ENCODE measurements around the gene TNNT2.

Gene TNNT2

GRCh38 chr1:201377611-201378092 is at the start of gene TNNT2:
TSS of gene TNNT2 (minus strand) at chr1:201377680. CDS start at chr1:201373254, 4,426 bp downstream.
- no peak for DNase-seq (ENCODE audit: low spot score in 2 of 2)
- Histone ChIP-seq H3K4me1 (no peaks in the 10 kb centered on the region; the same call in 1 of the 2 replicates), H3K36me3 (replicated peaks) (no peaks in the 10 kb centered on the region), H3K4me3 (no peak within 1 kb of the TSS), H3K27me3 (ENCODE audit: low read depth) (peaks cover 14% of the 10 kb centered on the region; the same call in 1 of the 2 replicates), H3K9me3 (no peaks in the 10 kb centered on the region)
- in situ Hi-C loops (cut with MboI; ENCODE audit: low sequenced_read_pairs), result no loop called here

GRCh38 chr1:201426479-201427310 is 49.2 kb upstream of the TNNT2 start:
- H3K27me3 ChIP-seq (ENCODE audit: low read depth), result no peaks in the 10 kb centered on the region
- DNase-seq (ENCODE audit: low spot score in 2 of 2), result no peak
- in situ Hi-C loops (cut with MboI; ENCODE audit: low sequenced_read_pairs), result no loop called here
- H3K4me1 ChIP-seq, result no peaks in the 10 kb centered on the region
- H3K4me3 ChIP-seq, result no peak overlapping the region
- H3K9me3 ChIP-seq, result no peaks in the 10 kb centered on the region
- no peaks in the 10 kb centered on the region for H3K36me3 ChIP-seq (replicated peaks)

GRCh38 chr1:201424146-201424545 is 46.7 kb upstream of the TNNT2 start:
- in situ Hi-C loops (cut with MboI; ENCODE audit: low sequenced_read_pairs), result no loop called here
- no peaks in the 10 kb centered on the region for H3K9me3 ChIP-seq
- no peaks in the 10 kb centered on the region for H3K4me1 ChIP-seq
- H3K36me3 ChIP-seq (replicated peaks), result no peaks in the 10 kb centered on the region
- no peak overlapping the region for H3K4me3 ChIP-seq
- no peak for DNase-seq (ENCODE audit: low spot score in 2 of 2)
- no peaks in the 10 kb centered on the region for H3K27me3 ChIP-seq (ENCODE audit: low read depth)

GRCh38 chr1:201423655-201424054 is 46.2 kb upstream of the TNNT2 start:
- in situ Hi-C loops (cut with MboI; ENCODE audit: low sequenced_read_pairs), result no loop called here

GRCh38 chr1:201422436-201423030 is 45.1 kb upstream of the TNNT2 start:
- H3K9me3 ChIP-seq, result no peaks in the 10 kb centered on the region
- DNase-seq (ENCODE audit: low spot score in 2 of 2), result no peak
- no peaks in the 10 kb centered on the region for H3K36me3 ChIP-seq (replicated peaks)
- in situ Hi-C loops (cut with MboI; ENCODE audit: low sequenced_read_pairs), result no loop called here
- H3K4me1 ChIP-seq, result no peaks in the 10 kb centered on the region
- H3K27me3 ChIP-seq (ENCODE audit: low read depth), result no peaks in the 10 kb centered on the region
- H3K4me3 ChIP-seq, result no peak overlapping the region

More at GRCh38 chr1:201423655-201424054, 46.2 kb upstream of the TNNT2 start:
- H3K4me3 ChIP-seq, result no peak overlapping the region
- H3K4me1 ChIP-seq, result no peaks in the 10 kb centered on the region
- no peaks in the 10 kb centered on the region for H3K27me3 ChIP-seq (ENCODE audit: low read depth)
- no peaks in the 10 kb centered on the region for H3K36me3 ChIP-seq (replicated peaks)
- no peak for DNase-seq (ENCODE audit: low spot score in 2 of 2)
- H3K9me3 ChIP-seq, result no peaks in the 10 kb centered on the region

- Histone ChIP-seq H3K9me3 (no peaks in the 10 kb centered on the region), H3K36me3 (replicated peaks) (no peaks in the 10 kb centered on the region), H3K27me3 (ENCODE audit: low read depth) (no peaks in the 10 kb centered on the region), H3K4me3 (no peak overlapping the region), H3K4me1 (no peaks in the 10 kb centered on the region)
- in situ Hi-C loops (cut with MboI; ENCODE audit: low sequenced_read_pairs), result no loop called here
- DNase-seq (ENCODE audit: low spot score in 2 of 2), result no peak
Observed at GRCh38 chr1:201422026-201422425, 44.5 kb upstream of the TNNT2 start.

- Histone ChIP-seq H3K27me3 (ENCODE audit: low read depth) (peaks cover 7% of the 10 kb centered on the region; the same call in 1 of the 2 replicates), H3K4me3 (no peak overlapping the region), H3K9me3 (no peaks in the 10 kb centered on the region), H3K4me1 (no peaks in the 10 kb centered on the region), H3K36me3 (replicated peaks) (no peaks in the 10 kb centered on the region)
- no peak for DNase-seq (ENCODE audit: low spot score in 2 of 2)
- in situ Hi-C loops (cut with MboI; ENCODE audit: low sequenced_read_pairs), result no loop called here
Observed at GRCh38 chr1:201421041-201421440, 43.6 kb upstream of the TNNT2 start.

GRCh38 chr1:201420608-201421002 is 43.1 kb upstream of the TNNT2 start:
- Histone ChIP-seq H3K9me3 (no peaks in the 10 kb centered on the region), H3K27me3 (ENCODE audit: low read depth) (peaks cover 7% of the 10 kb centered on the region; the same call in 1 of the 2 replicates), H3K36me3 (replicated peaks) (no peaks in the 10 kb centered on the region), H3K4me3 (no peak overlapping the region), H3K4me1 (no peaks in the 10 kb centered on the region)
- in situ Hi-C loops (cut with MboI; ENCODE audit: low sequenced_read_pairs), result no loop called here
- no peak for DNase-seq (ENCODE audit: low spot score in 2 of 2)

- no peaks in the 10 kb centered on the region for H3K36me3 ChIP-seq (replicated peaks)
- no peak overlapping the region for H3K4me3 ChIP-seq
- H3K27me3 ChIP-seq (ENCODE audit: low read depth), result peaks cover 7% of the 10 kb centered on the region; the same call in 1 of the 2 replicates
- in situ Hi-C loops (cut with MboI; ENCODE audit: low sequenced_read_pairs), result no loop called here
- H3K9me3 ChIP-seq, result no peaks in the 10 kb centered on the region
- H3K4me1 ChIP-seq, result no peaks in the 10 kb centered on the region
- DNase-seq (ENCODE audit: low spot score in 2 of 2), result no peak
Observed at GRCh38 chr1:201419746-201420607, 42.5 kb upstream of the TNNT2 start.

- H3K4me1 ChIP-seq, result no peaks in the 10 kb centered on the region
- peaks cover 7% of the 10 kb centered on the region for H3K27me3 ChIP-seq (ENCODE audit: low read depth)
- H3K36me3 ChIP-seq (replicated peaks), result no peaks in the 10 kb centered on the region
- DNase-seq (ENCODE audit: low spot score in 2 of 2), result no peak
- no peak overlapping the region for H3K4me3 ChIP-seq
- no peaks in the 10 kb centered on the region for H3K9me3 ChIP-seq
- in situ Hi-C loops (cut with MboI; ENCODE audit: low sequenced_read_pairs), result no loop called here
Observed at GRCh38 chr1:201419256-201419655, 41.8 kb upstream of the TNNT2 start.

- Histone ChIP-seq H3K36me3 (replicated peaks) (no peaks in the 10 kb centered on the region), H3K4me3 (no peak overlapping the region), H3K27me3 (ENCODE audit: low read depth) (peaks cover 7% of the 10 kb centered on the region), H3K4me1 (no peaks in the 10 kb centered on the region), H3K9me3 (no peaks in the 10 kb centered on the region)
- no peak for DNase-seq (ENCODE audit: low spot score in 2 of 2)
- in situ Hi-C loops (cut with MboI; ENCODE audit: low sequenced_read_pairs), result no loop called here
Observed at GRCh38 chr1:201418461-201418860, 41.0 kb upstream of the TNNT2 start.

GRCh38 chr1:201414051-201414738 is 36.7 kb upstream of the TNNT2 start:
- in situ Hi-C loops (cut with MboI; ENCODE audit: low sequenced_read_pairs), result no loop called here
- Histone ChIP-seq H3K9me3 (no peaks in the 10 kb centered on the region), H3K4me1 (no peaks in the 10 kb centered on the region), H3K4me3 (no peak overlapping the region), H3K36me3 (replicated peaks) (no peaks in the 10 kb centered on the region), H3K27me3 (ENCODE audit: low read depth) (peaks cover 22% of the 10 kb centered on the region)
- no peak for DNase-seq (ENCODE audit: low spot score in 2 of 2)

GRCh38 chr1:201411292-201411691 is 33.8 kb upstream of the TNNT2 start:
- Histone ChIP-seq H3K9me3 (no peaks in the 10 kb centered on the region), H3K4me3 (no peak overlapping the region), H3K27me3 (ENCODE audit: low read depth) (peaks cover 19% of the 10 kb centered on the region), H3K36me3 (replicated peaks) (no peaks in the 10 kb centered on the region), H3K4me1 (no peaks in the 10 kb centered on the region)
- DNase-seq (ENCODE audit: low spot score in 2 of 2), result no peak
- in situ Hi-C loops (cut with MboI; ENCODE audit: low sequenced_read_pairs), result no loop called here

All from HAP-1 (cell line).